Measurements from ENCODE around the gene PTPA.

GRCh38 chr9:129108083-129108804 is 3.0 kb upstream of the PTPA start:
- TF ChIP-seq CTCF (IDR thresholded peaks at IDR 0.05 in 2 of 3, conservative IDR thresholded peaks at IDR 0.05 in 1 of 3; ENCODE audit: control insufficient read depth in 2 of 3, extremely low read depth in 1 of 3, insufficient read depth in 1 of 3, low read depth in 3 of 3, low read length in 3 of 3) (no peak), ZBTB33 (IDR thresholded peaks at IDR 0.05) (no peak), BCL11A (IDR thresholded peaks at IDR 0.05; ENCODE audit: low read depth, low read length) (no peak), ZNF24 (IDR thresholded peaks at IDR 0.05) (no peak), POLR2AphosphoS5 (IDR thresholded peaks at IDR 0.05; ENCODE audit: low read length) (no peak), EP300 (IDR thresholded peaks at IDR 0.05; ENCODE audit: borderline replicate concordance in 1 of 2, control insufficient read depth in 1 of 2, low read depth in 2 of 2, low read length in 2 of 2) (no peak), MLLT1 (IDR thresholded peaks at IDR 0.05) (no peak), ETV6 (conservative IDR thresholded peaks at IDR 0.05 in 1 of 2, IDR thresholded peaks at IDR 0.05 in 1 of 2; ENCODE audit: borderline replicate concordance in 1 of 2, low read depth in 1 of 2) (no peak), PBX3 (IDR thresholded peaks at IDR 0.05; ENCODE audit: insufficient replicate concordance, low read depth, low read length) (no peak), RAD21 (IDR thresholded peaks at IDR 0.05; ENCODE audit: insufficient read depth, low read depth, low read length) (no peak), CEBPB (IDR thresholded peaks at IDR 0.05; ENCODE audit: borderline replicate concordance in 1 of 2, low read depth in 2 of 2, low read length in 2 of 2) (no peak), FOXM1 (IDR thresholded peaks at IDR 0.05; ENCODE audit: low read depth, low read length) (no peak), REST (IDR thresholded peaks at IDR 0.05; ENCODE audit: low read depth, low read length) (no peak)
